ENCODE measurements around the gene DLL1. TPM values are rescaled to one million over a fixed set of nuclear protein-coding genes. Genes with fewer than 3 reads are reported as not detected.

DLL1 gene
- total and polyA plus RNA-seq, 9 of the 15 experiments (the other 6 are each of a cell fraction or from before 2014, with no cell fraction given), result not detected

- Histone ChIP-seq H3K4me2 (ENCODE audit: insufficient read depth, low read length) (no peak overlapping the region), H3K9ac (ENCODE audit: insufficient read depth in 1 of 2, low read depth in 2 of 2, low read length in 2 of 2) (no peak overlapping the region; a peak in 1 of 4 replicates), H3K9me3 (replicated peaks; ENCODE audit: control insufficient read depth, insufficient read depth, low read depth, low read length) (no peaks in the 10 kb centered on the region), H2AFZ (ENCODE audit: low read depth, low read length) (no peak overlapping the region), H3K27me3 (ENCODE audit: control insufficient read depth in 2 of 2, insufficient read depth in 2 of 2, low read length in 2 of 2) (peaks cover 63 to 96% of the 10 kb centered on the region in 2 experiments), H3K79me2 (ENCODE audit: control insufficient read depth, insufficient read depth, low read length) (no peaks in the 10 kb centered on the region), H3K27ac (ENCODE audit: extremely low read depth, low read depth, low read length) (no peak overlapping the region), H3K9me1 (ENCODE audit: control insufficient read depth, insufficient read depth, low read length) (no peaks in the 10 kb centered on the region), H3K36me3 (ENCODE audit: control insufficient read depth, insufficient read depth, low read length) (no peaks in the 10 kb centered on the region), H3K4me3 (no peak overlapping the region), H3K4me1 (replicated peaks in 1 of 2; ENCODE audit: control insufficient read depth in 2 of 2, insufficient read depth in 2 of 2, low read length in 2 of 2) (peaks cover 0 to 46% of the 10 kb centered on the region in 2 experiments; a peak in 3 of 5 replicates), H4K20me1 (replicated peaks; ENCODE audit: control insufficient read depth, insufficient read depth, low read length) (peaks cover 25% of the 10 kb centered on the region)
- ChIA-PET CTCF (ENCODE audit: low intra/inter-chr PET ratio) (no interaction called here), POLR2A (interaction anchor here (0.5 to 0.6 kb wide), 2 partner anchors 64 to 130 kb away, joined by 3 to 4 read pairs; no protein-coding TSS in a partner anchor)
- ATAC-seq, result no peak
- in situ Hi-C loops (cut with MboI) (no loop called here), intact Hi-C loops (cut with micrococcal nuclease) (no loop called here)
- no peak for FAIRE-seq
- no peak for DNase-seq (ENCODE audit: extremely low read depth in 1 of 4, low spot score in 3 of 4)
- BruUV-seq (replicated peaks), result no TSS peak
- 30% methylated on average over 33 of the region's 33 CpGs for WGBS (ENCODE audit: insufficient coverage, low coverage, missing lambda C conversion rate)
- no peak for TF ChIP-seq ZNF274 (IDR thresholded peaks at IDR 0.05; ENCODE audit: borderline replicate concordance, low read depth, low read length)
- no peak for TF ChIP-seq ZNF140 (CRISPR knock-in tag; IDR thresholded peaks at IDR 0.05)
- TF ChIP-seq UBTF (IDR thresholded peaks at IDR 0.05; ENCODE audit: borderline replicate concordance in 1 of 2, low read depth in 2 of 2, low read length in 2 of 2), result no peak
- no peak for TF ChIP-seq GABPB1 (CRISPR knock-in tag; IDR thresholded peaks at IDR 0.05)
- TF ChIP-seq FOXK1 (CRISPR knock-in tag; IDR thresholded peaks at IDR 0.05; ENCODE audit: borderline replicate concordance), result no peak
- TF ChIP-seq HES1 (IDR thresholded peaks at IDR 0.05; ENCODE audit: low read depth), result no peak
- no peak for TF ChIP-seq THRAP3 (IDR thresholded peaks at IDR 0.05; ENCODE audit: borderline replicate concordance)
- TF ChIP-seq GATAD2B (IDR thresholded peaks at IDR 0.05; ENCODE audit: borderline replicate concordance), result no peak
- TF ChIP-seq, protein P1, sequence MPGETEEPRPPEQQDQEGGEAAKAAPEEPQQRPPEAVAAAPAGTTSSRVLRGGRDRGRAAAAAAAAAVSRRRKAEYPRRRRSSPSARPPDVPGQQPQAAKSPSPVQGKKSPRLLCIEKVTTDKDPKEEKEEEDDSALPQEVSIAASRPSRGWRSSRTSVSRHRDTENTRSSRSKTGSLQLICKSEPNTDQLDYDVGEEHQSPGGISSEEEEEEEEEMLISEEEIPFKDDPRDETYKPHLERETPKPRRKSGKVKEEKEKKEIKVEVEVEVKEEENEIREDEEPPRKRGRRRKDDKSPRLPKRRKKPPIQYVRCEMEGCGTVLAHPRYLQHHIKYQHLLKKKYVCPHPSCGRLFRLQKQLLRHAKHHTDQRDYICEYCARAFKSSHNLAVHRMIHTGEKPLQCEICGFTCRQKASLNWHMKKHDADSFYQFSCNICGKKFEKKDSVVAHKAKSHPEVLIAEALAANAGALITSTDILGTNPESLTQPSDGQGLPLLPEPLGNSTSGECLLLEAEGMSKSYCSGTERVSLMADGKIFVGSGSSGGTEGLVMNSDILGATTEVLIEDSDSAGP (CRISPR knock-in tag; IDR thresholded peaks at IDR 0.05), result no peak
- no peak for TF ChIP-seq SRSF7 (optimal IDR thresholded peaks at IDR 0.05; ENCODE audit: low read depth, low read length)
- TF ChIP-seq, protein P2, sequence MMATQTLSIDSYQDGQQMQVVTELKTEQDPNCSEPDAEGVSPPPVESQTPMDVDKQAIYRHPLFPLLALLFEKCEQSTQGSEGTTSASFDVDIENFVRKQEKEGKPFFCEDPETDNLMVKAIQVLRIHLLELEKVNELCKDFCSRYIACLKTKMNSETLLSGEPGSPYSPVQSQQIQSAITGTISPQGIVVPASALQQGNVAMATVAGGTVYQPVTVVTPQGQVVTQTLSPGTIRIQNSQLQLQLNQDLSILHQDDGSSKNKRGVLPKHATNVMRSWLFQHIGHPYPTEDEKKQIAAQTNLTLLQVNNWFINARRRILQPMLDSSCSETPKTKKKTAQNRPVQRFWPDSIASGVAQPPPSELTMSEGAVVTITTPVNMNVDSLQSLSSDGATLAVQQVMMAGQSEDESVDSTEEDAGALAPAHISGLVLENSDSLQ (IDR thresholded peaks at IDR 0.05), result no peak
- no peak for TF ChIP-seq C11orf30 (IDR thresholded peaks at IDR 0.05; ENCODE audit: low read depth)
- no peak for TF ChIP-seq CHD1 (IDR thresholded peaks at IDR 0.05; ENCODE audit: low read length)
- TF ChIP-seq HDGF (IDR thresholded peaks at IDR 0.05), result no peak
- TF ChIP-seq TCFL5 (CRISPR knock-in tag; conservative IDR thresholded peaks at IDR 0.05), result no peak
- TF ChIP-seq ZNF408 (CRISPR knock-in tag; IDR thresholded peaks at IDR 0.05; ENCODE audit: low read depth), result no peak
- TF ChIP-seq JUNB (CRISPR knock-in tag; conservative IDR thresholded peaks at IDR 0.05), result no peak
- TF ChIP-seq JUN (IDR thresholded peaks at IDR 0.05; ENCODE audit: borderline replicate concordance, low read depth, low read length), result no peak
- no peak for TF ChIP-seq JUN (CRISPR knock-in tag; IDR thresholded peaks at IDR 0.05; ENCODE audit: borderline replicate concordance)
Measured at GRCh38 chr6:170288091-170288631, 2.7 kb downstream of the DLL1 start.
